Small intestine (tissue), 7 donors: ENCODE measurements around the gene FOXK1. TPM values are rescaled to one million over a fixed set of nuclear protein-coding genes. Genes with fewer than 3 reads are reported as not detected.

Experiments
- DNase-seq, 2 donors: peaks; one replicate each; pipeline versions ENCODE4 v3.0.0 to v3.0.0-alpha.2; 2013
- FAIRE-seq: peaks from 2 replicates; lab custom pipeline; 2012; peaks lifted over from hg19 to GRCh38; lab: Jason Lieb, UNC
- H3K27ac ChIP-seq, 3 donors: one replicate each; pipeline ENCODE4 v1.5.1; 2013; ENCODE audit warnings: low read length in 2 of 3, mild to moderate bottlenecking in 2 of 3, control low read depth in 1 of 3, inconsistent platforms in 1 of 3, low read depth in 1 of 3, moderate library complexity in 1 of 3
- H3K27me3 ChIP-seq, 3 donors: one replicate each; pipeline ENCODE4 v1.6.1; 2013; ENCODE audit warnings: low read length in 3 of 3, inconsistent platforms in 1 of 3; ENCODE audit not compliant: control insufficient read depth in 3 of 3, insufficient read depth in 3 of 3
- H3K36me3 ChIP-seq, 3 donors: one replicate each; pipeline ENCODE4 v1.6.1; 2013; ENCODE audit warnings: low read length in 3 of 3, inconsistent platforms in 1 of 3, low read depth in 1 of 3, mild to moderate bottlenecking in 1 of 3, moderate library complexity in 1 of 3; ENCODE audit not compliant: control insufficient read depth in 3 of 3, insufficient read depth in 2 of 3
- H3K4me1 ChIP-seq, 3 donors: one replicate each; pipeline ENCODE4 v1.6.1; 2013; ENCODE audit warnings: low read length in 2 of 3, inconsistent platforms in 1 of 3, low read depth in 1 of 3, mild to moderate bottlenecking in 1 of 3, moderate library complexity in 1 of 3; ENCODE audit not compliant: control insufficient read depth in 3 of 3, insufficient read depth in 2 of 3
- H3K4me3 ChIP-seq, 3 donors: one replicate each; pipeline ENCODE4 v1.5.1; 2013; ENCODE audit warnings: low read length in 3 of 3, control low read depth in 1 of 3, inconsistent platforms in 1 of 3, low read depth in 1 of 3, mild to moderate bottlenecking in 1 of 3, moderate library complexity in 1 of 3
- H3K9me3 ChIP-seq, 2 donors: one replicate each; pipeline ENCODE4 v1.6.1; 2013; ENCODE audit warnings: low read depth in 1 of 2, low read length in 1 of 2; ENCODE audit not compliant: control insufficient read depth in 2 of 2, insufficient read depth in 1 of 2
- WGBS, 3 donors: extraction: QIAGEN DNeasy Blood & Tissue Kit; methylation state at CpG; one replicate each; pipeline ENCODE4 v1.1.7; 2013; 5-methylcytosine and 5-hydroxymethylcytosine counted together
- polyA plus RNA-seq, 4 donors: library from polyadenylated mRNA; stranded (reverse) in 3 of 4; unstranded in 1 of 4; fragments of 200-250 nt in 3 of 4; fragments of 120-200 nt in 1 of 4; gene quantifications; one replicate each; pipeline versions ENCODE4 v1.2.1 to v1.2.3, GENCODE V29; 2013
- donor health status: healthy with polysubstance abuse.
- donor health status: control.
- donor health status: control.
- donor health status: Bipolar disorder and iron deficiency.
- donor health status: healthy.

The FOXK1 gene
- polyA plus RNA-seq, 4 donors = 1.4 to 12.5 (median 6.2) TPM

GRCh38 chr7:4698707-4699275, 16.7 kb downstream of the FOXK1 start:
- no peak for DNase-seq
- H3K36me3 ChIP-seq = peaks cover 0 to 34% (median 0%) of the 10 kb centered on the region in 3 donors
- H3K27me3 ChIP-seq = no peaks in the 10 kb centered on the region
- no peak overlapping the region for H3K4me3 ChIP-seq
- H3K4me1 ChIP-seq = no peaks in the 10 kb centered on the region
- WGBS, 3 donors = 93 to 96% (median 93%) methylated on average over 10 of the region's 10 CpGs
- H3K9me3 ChIP-seq = no peaks in the 10 kb centered on the region
- no peak for FAIRE-seq
- no peak overlapping the region for H3K27ac ChIP-seq

GRCh38 chr7:4699841-4700240, 17.7 kb downstream of the FOXK1 start:
- WGBS, 3 donors = 71 to 77% (median 74%) methylated on average over 10 of the region's 10 CpGs
- Histone ChIP-seq H3K27ac (peak overlapping the region in 1 of 3 donors; percentile 14), H3K4me3 (peak overlapping the region in 1 of 3 donors; percentile 5), H3K9me3 (no peaks in the 10 kb centered on the region), H3K36me3 (peaks cover 0 to 36% (median 0%) of the 10 kb centered on the region in 3 donors), H3K27me3 (no peaks in the 10 kb centered on the region), H3K4me1 (no peaks in the 10 kb centered on the region)
- FAIRE-seq (no peak), DNase-seq (no peak)

GRCh38 chr7:4700577-4701235, 18.6 kb downstream of the FOXK1 start:
- no peak overlapping the region for H3K4me3 ChIP-seq
- no peak for DNase-seq
- no peak for FAIRE-seq
- H3K4me1 ChIP-seq = no peaks in the 10 kb centered on the region
- H3K36me3 ChIP-seq = peaks cover 0 to 36% (median 0%) of the 10 kb centered on the region in 3 donors
- 81 to 89% (median 88%) methylated on average over 14 of the region's 14 CpGs for whole genome bisulfite sequencing, 3 donors
- H3K27me3 ChIP-seq = no peaks in the 10 kb centered on the region
- no peak overlapping the region for H3K27ac ChIP-seq
- H3K9me3 ChIP-seq = no peaks in the 10 kb centered on the region

- H3K27ac ChIP-seq = no peak overlapping the region
- H3K4me1 ChIP-seq = peaks cover 0 to 4% (median 0%) of the 10 kb centered on the region in 3 donors
- FAIRE-seq (no peak), DNase-seq (no peak)
- no peaks in the 10 kb centered on the region for H3K9me3 ChIP-seq
- 82 to 91% (median 89%) methylated on average over 20 of the region's 20 CpGs for WGBS, 3 donors
- no peaks in the 10 kb centered on the region for H3K27me3 ChIP-seq
- H3K4me3 ChIP-seq = no peak overlapping the region
- peaks cover 0 to 32% (median 0%) of the 10 kb centered on the region in 3 donors for H3K36me3 ChIP-seq
Observed at GRCh38 chr7:4702961-4703512, 20.9 kb downstream of the FOXK1 start.

- DNase-seq (no peak), FAIRE-seq (no peak)
- Histone ChIP-seq H3K9me3 (no peaks in the 10 kb centered on the region), H3K27me3 (no peaks in the 10 kb centered on the region), H3K36me3 (peaks cover 0 to 32% (median 0%) of the 10 kb centered on the region in 3 donors), H3K4me1 (peaks cover 0 to 4% (median 0%) of the 10 kb centered on the region in 3 donors), H3K4me3 (no peak overlapping the region), H3K27ac (no peak overlapping the region)
- 91 to 95% (median 94%) methylated on average over 9 of the region's 9 CpGs for WGBS, 3 donors
Observed at GRCh38 chr7:4703532-4703931, 21.4 kb downstream of the FOXK1 start.

- H3K4me3 ChIP-seq = no peak overlapping the region
- H3K9me3 ChIP-seq = peaks cover 0 to 2% of the 10 kb centered on the region in 2 donors
- peak overlapping the region in 2 of 3 donors; percentile 38 to 64 for H3K27ac ChIP-seq
- H3K36me3 ChIP-seq = peaks cover 0 to 47% (median 0%) of the 10 kb centered on the region in 3 donors
- no peaks in the 10 kb centered on the region for H3K27me3 ChIP-seq
- H3K4me1 ChIP-seq = peaks cover 0 to 4% (median 0%) of the 10 kb centered on the region in 3 donors
- WGBS, 3 donors = 66 to 87% (median 86%) methylated on average over 21 of the region's 21 CpGs
- FAIRE-seq (no peak), DNase-seq (no peak)
Observed at GRCh38 chr7:4706384-4707216, 24.5 kb downstream of the FOXK1 start.

GRCh38 chr7:4707217-4707741, 25.2 kb downstream of the FOXK1 start:
- peak in 1 of 2 donors; percentile 14 for DNase-seq
- no peak for FAIRE-seq
- Histone ChIP-seq H3K27ac (peak overlapping the region in 2 of 3 donors; percentile 38 to 64), H3K27me3 (no peaks in the 10 kb centered on the region), H3K4me3 (no peak overlapping the region), H3K9me3 (peaks cover 0 to 2% of the 10 kb centered on the region in 2 donors), H3K4me1 (peaks cover 0 to 4% (median under 1%) of the 10 kb centered on the region in 3 donors), H3K36me3 (peaks cover 0 to 52% (median 0%) of the 10 kb centered on the region in 3 donors)
- WGBS, 3 donors = 65 to 93% (median 83%) methylated on average over 22 of the region's 22 CpGs

- peaks cover 0 to 2% of the 10 kb centered on the region in 2 donors for H3K9me3 ChIP-seq
- H3K27me3 ChIP-seq = no peaks in the 10 kb centered on the region
- H3K4me3 ChIP-seq = no peak overlapping the region
- 87 to 94% (median 93%) methylated on average over 12 of the region's 12 CpGs for WGBS, 3 donors
- peaks cover 0 to 48% (median 0%) of the 10 kb centered on the region in 3 donors for H3K36me3 ChIP-seq
- FAIRE-seq (no peak), DNase-seq (no peak)
- H3K27ac ChIP-seq = no peak overlapping the region
- H3K4me1 ChIP-seq = peaks cover 0 to 6% (median 4%) of the 10 kb centered on the region in 3 donors
Observed at GRCh38 chr7:4707980-4708411, 25.9 kb downstream of the FOXK1 start.
